NCI-H2107 (cell line): ENCODE measurements around the gene MUC5B.

Experiments used
- DNase-seq: peaks from one replicate; lab custom pipeline; 2025; lab: John Stamatoyannopoulos, UW

MUC5B gene

GRCh38 chr11:1192741-1193325, 30.0 kb upstream of the MUC5B start:
- no peak for DNase-seq

- DNase-seq: no peak
These were observed 29.3 kb upstream of the MUC5B start for GRCh38 chr11:1193326-1194230.

- no peak for DNase-seq
These were observed 28.5 kb upstream of the MUC5B start for GRCh38 chr11:1194231-1194976.

- no peak for DNase-seq
These were observed 27.7 kb upstream of the MUC5B start for GRCh38 chr11:1194977-1195681.

- no peak for DNase-seq
These were observed 27.0 kb upstream of the MUC5B start for GRCh38 chr11:1195682-1196515.

- DNase-seq: no peak
These were observed 26.1 kb upstream of the MUC5B start for GRCh38 chr11:1196516-1197391.

GRCh38 chr11:1197431-1197885, 25.4 kb upstream of the MUC5B start:
- no peak for DNase-seq

GRCh38 chr11:1197886-1198560, 24.8 kb upstream of the MUC5B start:
- no peak for DNase-seq

GRCh38 chr11:1198561-1199240, 24.2 kb upstream of the MUC5B start:
- no peak for DNase-seq

- DNase-seq: no peak
These were observed 23.6 kb upstream of the MUC5B start for GRCh38 chr11:1199241-1199750.

GRCh38 chr11:1199751-1200610, 22.9 kb upstream of the MUC5B start:
- DNase-seq: no peak

- DNase-seq: no peak
These were observed 22.2 kb upstream of the MUC5B start for GRCh38 chr11:1200611-1201191.

- DNase-seq: no peak
These were observed 21.3 kb upstream of the MUC5B start for GRCh38 chr11:1201395-1202153.

GRCh38 chr11:1202154-1202775, 20.6 kb upstream of the MUC5B start:
- DNase-seq: no peak

- no peak for DNase-seq
These were observed 19.9 kb upstream of the MUC5B start for GRCh38 chr11:1202776-1203504.
